Stimulated activated naive CD8-positive, alpha-beta T cell treated with anti-CD3 and anti-CD28 coated beads, Interleukin-15, amount 100 ng/mL, for 72 hours (primary cell): ENCODE results near the gene WDR31.
A peak's percentile ranks its signal among the peaks of the same experiment; 100 is the strongest.
"Not testable (repeated sequence)": the region's sequence is repeated elsewhere in the genome, so short reads cannot be mapped to it uniquely, and the experiment has no call there.

Source experiments
- ATAC-seq: fragments of 150-1000 bp; cut with Tn5 transposase; 2 replicates; pipeline ENCODE4 v1.10.0; 2021; ENCODE audit warnings: mild to moderate bottlenecking, moderate library complexity
- DNase-seq, 2 donors: peaks; one replicate each; pipeline ENCODE4 v3.0.0; 2021 to 2022
- H3K27ac Mint-ChIP-seq, 2 donors: one replicate each; pipeline ENCODE4 v1.8.0; 2022; ENCODE audit warnings: mild to moderate bottlenecking in 2 of 2, mixed read lengths in 2 of 2, moderate library complexity in 2 of 2
- H3K27me3 Mint-ChIP-seq: one replicate; pipeline ENCODE4 v1.8.0; 2022; ENCODE audit warnings: mixed read lengths
- H3K4me1 Mint-ChIP-seq: one replicate; pipeline ENCODE4 v1.8.0; 2022; ENCODE audit warnings: mild to moderate bottlenecking, mixed read lengths
- H3K4me3 Mint-ChIP-seq, 2 donors: one replicate each; pipeline ENCODE4 v1.8.0; 2022; ENCODE audit warnings: mild to moderate bottlenecking in 2 of 2, mixed read lengths in 2 of 2, moderate library complexity in 1 of 2
- H3K9me3 Mint-ChIP-seq, 2 donors: one replicate each; pipeline ENCODE4 v1.8.0; 2022; ENCODE audit warnings: mixed read lengths in 2 of 2

WDR31 gene

DNA sequence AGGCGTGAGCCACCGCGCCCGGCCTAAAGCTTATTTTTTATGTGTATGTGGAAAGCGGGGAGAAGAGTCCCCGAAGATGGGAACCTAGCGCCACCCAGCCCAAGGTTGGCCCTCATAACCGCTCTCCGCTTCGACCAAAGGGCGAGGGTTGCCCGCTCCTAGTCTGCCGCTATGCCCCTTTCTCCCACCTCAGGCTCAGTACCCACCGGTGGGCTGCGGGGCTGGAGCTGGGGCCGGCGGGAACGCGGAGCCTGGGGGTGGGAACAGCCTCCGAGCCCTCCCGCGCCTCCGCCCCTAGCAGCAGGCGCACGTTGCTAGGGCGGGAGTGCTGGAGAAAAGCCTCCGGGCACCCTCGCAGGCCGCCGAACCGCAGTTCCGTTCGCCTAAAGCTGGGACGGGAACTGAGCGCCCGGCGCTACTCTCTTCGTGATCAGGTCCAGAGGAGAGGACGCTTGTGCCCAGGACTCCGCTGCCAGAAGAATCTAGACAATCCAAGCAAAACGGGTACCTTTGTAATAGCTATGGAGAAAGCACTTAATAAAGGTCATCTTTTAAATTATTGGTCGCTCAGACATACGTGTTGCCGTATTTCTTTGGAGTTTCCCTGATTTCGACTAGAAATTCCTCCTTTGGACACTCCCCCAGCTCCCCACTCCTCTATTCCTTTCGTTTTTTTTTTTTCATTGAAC is at the start of gene WDR31:
Gene WDR31 (minus strand): TSS at position 265 of the 689 bp plus-strand sequence. CDS start 8,253 bp downstream, outside the sequence.
- peak within 1 kb of the TSS; percentile 54 to 96 for H3K27ac Mint-ChIP-seq
- peaks cover 47% of the 10 kb centered on the region for H3K4me1 Mint-ChIP-seq
- H3K9me3 Mint-ChIP-seq = peaks cover 0 to 9% of the 10 kb centered on the region in 2 donors
- peak within 1 kb of the TSS; percentile 82 to 97 for H3K4me3 Mint-ChIP-seq
- DNase-seq (peak; percentile 84 to 86), ATAC-seq (peak; percentile 95)
- H3K27me3 Mint-ChIP-seq = peaks cover 9% of the 10 kb centered on the region

DNA sequence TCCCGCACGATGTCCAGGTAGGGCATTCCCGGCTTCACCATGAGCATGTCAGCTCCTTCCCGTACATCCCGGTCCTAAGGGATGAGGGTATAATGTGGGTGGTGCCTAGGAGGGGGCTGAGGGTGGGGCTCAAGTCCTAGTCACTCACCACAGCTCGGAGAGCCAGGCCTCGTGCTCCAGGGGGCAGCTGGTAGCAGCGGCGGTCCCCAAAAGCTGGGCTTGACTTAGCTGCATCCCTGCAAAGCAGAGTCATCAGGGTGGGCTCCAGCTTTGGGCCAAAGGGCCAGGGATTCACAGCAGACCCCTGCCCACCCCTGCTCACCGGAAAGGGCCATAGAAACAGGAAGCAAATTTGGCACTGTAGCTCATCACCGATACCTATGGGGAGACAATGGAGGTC is 49.4 kb upstream of the WDR31 start:
- ATAC-seq (no peak), DNase-seq (no peak)
- Mint-ChIP-seq H3K27me3 (no peaks in the 10 kb centered on the region), H3K27ac (peak overlapping the region; percentile 63 to 89), H3K4me1 (no peaks in the 10 kb centered on the region), H3K9me3 (no peaks in the 10 kb centered on the region), H3K4me3 (no peak overlapping the region)

DNA sequence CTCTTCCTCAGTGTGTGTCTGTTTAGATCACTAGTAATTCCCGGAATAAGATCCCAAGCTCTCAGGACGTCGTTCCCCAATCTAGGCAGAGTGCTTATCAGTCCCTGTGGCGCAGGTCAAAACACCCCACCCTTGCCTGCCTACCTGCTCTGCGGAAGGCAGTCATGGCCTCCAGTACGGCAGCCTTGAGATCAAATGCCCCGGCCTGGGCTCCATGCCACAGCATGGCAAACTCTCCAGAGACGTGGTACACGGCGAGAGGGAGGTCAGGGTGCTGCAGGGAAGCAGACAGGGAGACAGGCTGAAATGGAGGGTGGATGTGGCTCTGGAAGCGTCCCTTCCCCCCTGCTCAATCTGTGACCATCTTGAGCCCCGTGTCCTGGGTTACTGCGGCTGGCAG is 48.8 kb upstream of the WDR31 start:
- Mint-ChIP-seq H3K27ac (no peak overlapping the region), H3K4me1 (no peaks in the 10 kb centered on the region), H3K9me3 (no peaks in the 10 kb centered on the region), H3K27me3 (no peaks in the 10 kb centered on the region), H3K4me3 (no peak overlapping the region)
- DNase-seq (no peak), ATAC-seq (no peak)

DNA sequence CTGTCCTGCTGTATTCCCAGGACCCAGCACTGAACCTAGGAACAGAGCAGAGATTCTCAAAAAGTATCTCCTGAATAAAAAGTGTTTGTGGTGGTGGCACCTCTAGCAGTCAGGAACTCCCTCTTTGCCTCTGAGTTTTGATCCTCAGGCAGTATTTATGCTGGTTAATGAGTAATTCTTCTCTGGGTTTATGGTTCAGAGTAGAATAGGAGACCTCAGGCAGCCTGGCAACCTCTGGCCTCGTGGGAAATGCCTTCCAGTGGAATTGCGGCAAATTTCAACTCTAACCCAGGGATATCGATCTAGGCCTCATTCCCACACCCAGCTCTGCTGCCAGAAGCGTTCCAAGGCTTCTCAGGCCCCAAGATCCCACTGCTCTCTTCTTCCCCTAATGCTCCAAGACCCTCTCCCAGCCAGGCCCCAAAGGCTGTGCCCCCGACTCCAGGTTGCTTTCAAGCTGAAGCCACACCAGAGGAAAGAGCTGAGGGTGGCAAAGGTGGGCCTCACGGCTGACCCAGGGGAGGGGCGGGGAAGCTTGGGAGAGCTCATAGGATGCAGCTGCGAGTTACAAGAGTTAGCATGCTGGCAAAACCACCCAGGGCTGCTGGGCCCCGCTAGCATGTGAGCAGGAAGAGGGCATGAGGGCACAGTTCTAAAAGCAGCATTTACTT is 47.6 kb upstream of the WDR31 start:
- no peak for ATAC-seq
- H3K4me1 Mint-ChIP-seq = no peaks in the 10 kb centered on the region
- no peak overlapping the region for H3K4me3 Mint-ChIP-seq
- no peak overlapping the region for H3K27ac Mint-ChIP-seq
- no peaks in the 10 kb centered on the region for H3K9me3 Mint-ChIP-seq
- no peaks in the 10 kb centered on the region for H3K27me3 Mint-ChIP-seq
- no peak for DNase-seq

DNA sequence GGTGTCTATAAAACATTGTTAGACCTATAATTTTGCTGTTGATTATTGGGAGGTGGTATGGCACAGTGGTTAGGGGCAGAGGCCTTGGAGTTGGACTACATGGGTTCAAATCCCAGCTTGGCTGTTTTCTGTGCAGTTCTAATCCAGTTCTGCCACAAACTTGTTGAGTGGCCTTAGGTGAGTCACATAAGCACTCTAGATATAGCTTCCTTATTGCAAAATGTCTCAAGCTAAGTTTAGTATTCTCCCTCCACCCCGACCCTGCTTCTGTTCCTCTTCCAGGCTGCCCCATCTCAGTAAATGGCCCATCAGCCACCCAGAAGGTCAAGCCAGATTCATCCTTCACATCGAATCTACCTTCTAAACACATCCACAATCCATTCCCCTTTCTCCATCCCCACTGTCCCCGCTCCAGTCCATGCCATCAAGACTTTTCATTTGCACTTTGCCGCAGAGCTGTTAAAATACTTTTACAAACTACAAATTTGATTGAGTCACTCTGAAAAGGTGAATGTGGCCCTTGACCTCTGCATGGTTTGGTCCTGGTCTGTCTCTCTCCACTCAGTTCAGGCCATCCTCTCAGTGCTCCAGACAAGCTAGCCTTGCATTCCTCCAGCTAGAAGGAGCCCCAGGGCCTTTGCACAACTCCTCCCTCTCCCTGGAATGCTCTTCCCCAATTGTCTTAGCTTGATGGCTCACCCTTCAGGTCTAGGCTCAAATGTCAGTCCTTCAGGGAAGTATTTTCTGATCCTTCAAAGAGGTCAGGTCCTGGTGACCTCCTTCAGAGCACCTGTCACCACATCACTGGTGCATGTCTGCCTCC is 46.7 kb upstream of the WDR31 start:
- no peak overlapping the region for H3K4me3 Mint-ChIP-seq
- H3K27ac Mint-ChIP-seq = no peak overlapping the region
- H3K4me1 Mint-ChIP-seq = no peaks in the 10 kb centered on the region
- no peaks in the 10 kb centered on the region for H3K27me3 Mint-ChIP-seq
- ATAC-seq = no peak
- no peak for DNase-seq
- no peaks in the 10 kb centered on the region for H3K9me3 Mint-ChIP-seq

DNA sequence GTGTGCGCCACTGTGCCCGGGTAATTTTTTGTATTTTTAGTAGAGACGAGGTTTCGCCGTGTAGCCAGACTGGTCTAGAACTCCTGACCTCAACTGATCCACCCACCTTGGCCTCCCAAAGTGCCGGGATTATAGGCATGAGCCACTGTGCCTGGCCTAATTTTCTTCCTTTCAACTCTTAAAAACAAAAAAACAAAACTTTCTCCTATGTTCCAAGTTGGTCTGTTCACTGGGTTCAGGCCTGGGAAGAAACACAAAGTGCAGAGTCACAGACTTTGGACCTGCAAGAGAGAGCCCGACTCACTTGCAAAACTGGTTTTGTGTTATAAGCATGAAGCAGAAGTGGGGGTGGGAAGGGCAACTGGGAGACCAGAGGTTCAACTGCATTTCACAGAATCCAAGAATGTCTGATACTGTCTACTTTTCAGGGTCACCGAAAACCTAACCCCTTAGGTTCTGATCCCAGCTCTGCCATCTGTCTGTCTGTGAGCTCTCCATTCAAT is 41.9 kb upstream of the WDR31 start:
- Mint-ChIP-seq H3K9me3 (no peaks in the 10 kb centered on the region), H3K4me1 (no peaks in the 10 kb centered on the region), H3K27ac (peak overlapping the region in 1 of 2 donors; percentile 12), H3K4me3 (no peak overlapping the region), H3K27me3 (no peaks in the 10 kb centered on the region)
- DNase-seq = no peak
- ATAC-seq = no peak

DNA sequence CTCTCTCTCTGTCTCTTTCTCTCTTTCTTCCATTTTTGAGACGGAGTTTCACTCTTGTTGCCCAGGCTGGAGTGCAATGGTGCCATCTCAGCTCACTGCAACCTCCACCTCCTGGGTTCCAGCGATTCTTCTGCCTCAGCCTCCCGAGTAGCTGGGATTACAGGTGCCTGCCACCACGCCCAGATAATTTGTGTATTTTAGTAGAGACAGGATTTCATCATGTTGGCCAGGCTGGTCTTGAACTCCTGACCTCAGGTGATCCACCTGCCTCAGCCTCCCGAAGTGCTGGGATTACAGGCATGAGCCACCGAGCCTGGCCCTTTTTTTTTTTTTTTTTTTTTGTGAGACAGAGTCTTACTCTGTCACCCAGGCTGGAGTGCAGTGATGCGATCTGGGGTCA is 41.4 kb upstream of the WDR31 start:
- ATAC-seq, H3K27ac Mint-ChIP-seq, H3K27me3 Mint-ChIP-seq, H3K4me3 Mint-ChIP-seq, H3K4me1 Mint-ChIP-seq, H3K9me3 Mint-ChIP-seq, DNase-seq: not testable (repeated sequence)

DNA sequence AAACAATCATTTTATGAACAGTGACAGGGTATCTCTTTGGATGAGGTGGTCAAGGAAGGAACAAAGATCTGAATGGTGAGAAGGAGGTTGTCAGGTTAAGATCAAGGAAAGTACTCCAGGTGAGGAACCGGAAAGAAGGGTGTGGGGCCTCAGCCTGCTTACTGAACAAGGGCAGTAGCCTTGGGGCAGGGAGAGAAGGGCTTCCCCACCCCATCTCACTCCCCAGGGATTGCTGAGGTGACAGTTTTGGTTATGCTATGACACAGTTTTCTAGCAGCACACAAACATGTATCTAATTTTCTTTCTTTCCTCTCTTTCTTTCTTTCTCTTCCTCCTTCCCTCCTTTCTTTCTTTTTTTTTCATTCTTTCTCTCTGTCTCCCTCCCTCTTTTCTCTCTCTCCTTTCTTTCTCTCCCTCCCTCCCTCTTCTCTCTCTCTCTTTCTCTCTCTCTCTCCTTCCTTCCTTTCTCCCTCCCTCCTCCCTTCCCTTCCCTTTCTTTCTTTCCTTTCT is 40.8 kb upstream of the WDR31 start:
- Mint-ChIP-seq H3K4me3 (no peak overlapping the region), H3K9me3 (no peaks in the 10 kb centered on the region), H3K27ac (no peak overlapping the region), H3K27me3 (no peaks in the 10 kb centered on the region), H3K4me1 (peaks cover under 1% of the 10 kb centered on the region)
- DNase-seq (no peak), ATAC-seq (no peak)

DNA sequence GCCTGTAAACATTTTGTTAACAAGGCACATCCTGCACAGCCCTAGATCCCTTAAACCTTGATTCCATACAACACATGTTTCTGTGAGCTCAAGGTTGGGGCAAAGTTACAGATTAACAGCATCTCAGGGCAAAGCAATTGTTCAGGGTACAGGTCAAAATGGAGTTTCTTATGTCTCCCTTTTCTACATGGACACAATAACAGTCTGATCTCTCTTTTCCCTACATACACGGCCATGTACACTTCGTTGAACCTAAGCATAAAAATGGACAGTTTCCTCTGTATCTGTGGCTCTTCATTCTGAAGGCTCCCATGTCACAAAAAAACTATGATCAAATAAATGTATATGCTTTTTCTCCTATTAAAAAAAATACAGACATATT is 39.7 kb upstream of the WDR31 start:
- not testable (repeated sequence) for ATAC-seq, DNase-seq, H3K27me3 Mint-ChIP-seq, H3K9me3 Mint-ChIP-seq, H3K4me3 Mint-ChIP-seq
- H3K4me1 Mint-ChIP-seq = peaks cover 12% of the 10 kb centered on the region
- peak overlapping the region in 1 of 2 donors; percentile 61 for H3K27ac Mint-ChIP-seq

DNA sequence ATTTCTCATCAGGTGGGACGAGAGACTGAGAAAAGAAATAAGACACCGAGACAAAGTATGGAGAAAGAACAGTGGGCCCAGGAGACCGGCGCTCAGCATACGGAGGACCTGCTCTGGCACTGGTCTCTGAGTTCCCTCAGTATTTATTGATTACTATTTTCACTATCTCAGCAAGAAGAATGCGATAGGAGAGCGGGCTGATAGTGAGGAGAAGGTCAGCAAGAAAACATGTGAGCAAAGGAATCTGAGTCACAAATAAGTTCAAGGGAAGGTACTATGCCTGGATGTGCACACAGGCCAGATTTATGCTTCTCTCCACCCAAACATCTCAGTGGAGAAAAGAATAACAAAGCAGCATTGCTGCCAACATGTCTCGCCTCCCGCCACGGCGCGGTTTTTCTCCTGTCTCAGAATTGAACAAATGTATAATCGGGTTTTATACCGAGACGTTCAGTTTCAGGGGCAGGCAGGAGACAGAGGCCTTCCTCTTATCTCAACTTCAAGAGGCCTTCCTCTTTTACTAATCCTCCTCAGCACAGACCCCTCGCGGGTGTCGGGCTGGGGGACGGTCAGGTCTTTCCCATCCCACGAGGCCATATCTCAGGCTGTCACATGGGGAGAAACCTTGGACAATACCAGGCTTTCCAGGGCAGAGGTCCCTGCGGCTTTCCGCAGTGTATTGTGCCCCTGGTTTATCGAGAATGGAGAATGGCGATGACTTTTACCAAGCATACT is 39.2 kb upstream of the WDR31 start:
- H3K4me3 Mint-ChIP-seq, H3K27ac Mint-ChIP-seq, H3K9me3 Mint-ChIP-seq, H3K27me3 Mint-ChIP-seq, ATAC-seq, DNase-seq: not testable (repeated sequence)
- H3K4me1 Mint-ChIP-seq = peaks cover 14% of the 10 kb centered on the region

DNA sequence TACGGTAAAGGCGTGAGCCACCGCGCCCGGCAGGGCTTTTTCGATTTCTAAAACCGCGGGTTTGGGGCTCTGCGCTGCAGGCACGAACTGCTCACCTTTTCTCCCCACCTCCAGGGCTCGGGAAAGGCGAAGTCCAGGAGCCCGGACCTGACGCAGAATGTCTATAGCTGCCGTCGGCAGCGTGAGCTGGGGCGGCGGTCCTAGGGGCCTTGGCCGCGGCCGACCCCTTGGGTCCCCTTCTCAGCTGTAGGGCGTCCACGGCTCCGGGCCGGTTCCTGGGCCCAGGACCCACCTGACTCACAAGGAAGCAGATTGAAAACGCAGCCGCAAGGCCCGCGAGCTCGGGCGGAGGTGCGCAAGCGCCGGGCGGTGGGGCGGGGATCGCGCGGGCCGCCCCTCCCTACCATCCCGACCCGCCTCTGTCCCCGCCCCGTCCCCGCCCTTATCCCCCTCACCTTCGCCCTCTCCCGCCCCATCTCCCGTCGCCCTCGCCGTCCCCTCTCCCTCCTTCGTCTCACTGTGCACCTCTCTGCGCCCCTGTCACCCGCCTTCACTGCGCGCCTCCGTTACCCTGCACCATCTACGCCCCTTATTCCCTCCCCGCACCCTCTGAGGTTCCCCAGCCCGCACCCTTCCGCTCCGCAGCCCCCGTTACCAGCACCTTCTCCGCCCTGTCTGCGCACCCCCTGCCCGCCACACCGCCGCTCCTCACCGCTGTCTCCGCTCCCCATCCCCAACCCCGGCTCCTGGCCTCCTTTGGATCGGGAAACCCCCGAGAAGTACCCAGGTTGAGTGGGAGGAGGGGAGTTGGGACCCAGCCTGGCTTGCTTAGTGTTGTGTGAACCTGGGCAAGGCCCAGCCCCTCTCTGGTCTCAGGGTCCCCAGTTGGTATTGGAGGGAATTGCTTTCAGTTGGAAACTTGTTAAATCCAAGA is 36.8 kb upstream of the WDR31 start, which contains the start of gene HDHD3:
Gene HDHD3 (minus strand): TSS at position 353 of the 934 bp plus-strand sequence. CDS start 2,632 bp downstream, outside the sequence.
- Mint-ChIP-seq H3K4me1 (peaks cover 14% of the 10 kb centered on the region), H3K27ac (peak within 1 kb of the TSS; percentile 74 to 94), H3K4me3 (peak within 1 kb of the TSS; percentile 76 to 87), H3K27me3 (no peaks in the 10 kb centered on the region), H3K9me3 (no peaks in the 10 kb centered on the region)
- peak; percentile 92 for ATAC-seq
- DNase-seq = peak; percentile 84 to 85

DNA sequence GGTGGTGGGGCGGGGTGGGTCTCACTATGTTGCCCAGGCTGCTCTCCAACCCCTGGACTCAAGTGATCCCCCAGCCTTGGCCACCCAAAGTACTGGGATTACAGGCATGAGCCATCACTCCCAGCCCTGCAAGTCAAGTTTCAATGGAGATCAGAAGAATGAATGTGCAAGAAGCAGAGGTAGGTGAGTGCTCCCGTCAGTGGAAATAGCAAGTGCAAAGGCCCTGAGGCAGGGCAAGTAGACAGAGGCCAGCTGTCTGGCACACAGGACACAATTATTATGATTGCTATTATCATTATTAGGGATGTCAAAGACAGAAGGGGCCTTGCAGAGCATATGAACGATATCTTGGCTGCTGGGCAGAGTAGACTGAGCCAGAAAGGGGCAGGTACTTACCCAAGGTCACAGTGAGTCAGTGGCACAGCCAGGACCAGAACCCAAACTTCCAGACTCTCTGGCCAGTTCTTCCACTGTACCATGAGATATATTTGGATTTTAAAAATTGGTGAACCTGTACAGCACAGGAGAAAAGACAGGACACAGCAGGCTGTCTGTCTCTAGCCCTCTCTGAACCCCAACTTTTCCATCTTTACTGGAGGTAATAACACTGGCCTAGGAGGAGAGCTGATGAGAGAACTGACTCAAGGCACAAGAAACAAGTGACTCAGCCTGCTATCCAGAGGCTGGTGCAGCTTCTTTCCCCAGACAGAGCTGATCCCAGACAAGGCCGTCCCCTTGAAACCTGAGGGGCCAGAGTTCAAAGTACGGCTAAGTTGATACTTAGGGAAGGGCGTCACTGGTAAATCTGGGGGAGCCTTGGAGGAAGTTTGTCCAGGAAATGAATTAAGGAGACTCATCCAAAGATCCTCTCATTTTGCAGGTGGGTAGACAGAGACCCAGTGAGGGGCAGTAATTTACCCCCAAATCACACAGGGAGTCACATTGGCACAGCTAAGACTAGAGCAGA is 35.3 kb upstream of the WDR31 start:
- DNase-seq (no peak), ATAC-seq (no peak)
- Mint-ChIP-seq H3K27ac (peak overlapping the region; percentile 66 to 91), H3K4me1 (peaks cover 14% of the 10 kb centered on the region), H3K4me3 (peak overlapping the region; percentile 76 to 87), H3K27me3 (no peaks in the 10 kb centered on the region), H3K9me3 (no peaks in the 10 kb centered on the region)

DNA sequence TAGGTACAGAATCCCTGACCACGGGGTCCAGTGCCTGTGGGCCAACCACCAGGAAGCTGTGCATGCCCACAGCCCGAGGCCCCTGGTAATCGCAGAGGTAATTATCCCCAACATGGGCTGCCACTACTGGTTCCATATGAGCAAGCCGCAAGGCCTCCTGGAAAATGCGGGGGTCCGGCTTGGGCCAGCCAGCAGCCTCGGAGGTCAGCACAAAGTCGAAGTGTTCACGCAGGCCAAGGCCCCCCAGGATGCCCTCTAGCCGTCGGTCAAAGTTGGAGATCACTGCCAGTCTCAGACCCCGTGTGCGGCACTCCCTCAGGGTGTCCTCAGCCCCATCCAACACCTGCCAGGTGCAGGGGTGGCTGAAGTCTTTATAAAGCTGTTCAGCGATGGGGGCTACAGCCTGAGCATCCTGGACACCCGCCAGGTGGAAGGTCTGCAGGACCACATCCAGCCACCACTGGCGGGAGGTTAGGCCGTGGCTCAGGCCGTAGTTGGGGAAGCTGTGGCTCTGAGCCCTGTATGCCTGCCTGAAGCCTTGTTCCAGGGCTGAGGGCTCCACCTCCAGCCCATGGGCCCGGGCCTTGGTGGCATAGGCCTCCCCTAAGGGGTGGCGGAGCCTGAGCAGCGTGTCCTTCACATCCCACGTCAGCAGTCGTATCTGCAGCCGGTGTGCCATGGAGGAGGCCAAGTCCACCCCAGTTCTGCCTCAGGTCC is 33.8 kb upstream of the WDR31 start:
- no peaks in the 10 kb centered on the region for H3K27me3 Mint-ChIP-seq
- ATAC-seq = no peak
- H3K4me3 Mint-ChIP-seq = no peak overlapping the region
- no peaks in the 10 kb centered on the region for H3K9me3 Mint-ChIP-seq
- DNase-seq = no peak
- peaks cover 14% of the 10 kb centered on the region for H3K4me1 Mint-ChIP-seq
- no peak overlapping the region for H3K27ac Mint-ChIP-seq
